ENCODE data around the gene GRIK4. TPM values are rescaled to one million over a fixed set of nuclear protein-coding genes. Genes with fewer than 3 reads are reported as not detected.

GRIK4 gene
- total RNA-seq, 2 experiments from 2014 or later = not detected

GRCh38 chr11:120708511-120709183 lies 197.1 kb downstream of the GRIK4 start:
- Mint-ChIP-seq H3K9me3 (peaks cover 23% of the 10 kb centered on the region), H3K27ac (no peak overlapping the region), H3K4me3 (no peak overlapping the region), H3K27me3 (peaks cover 8% of the 10 kb centered on the region), H3K36me3 (no peaks in the 10 kb centered on the region), H3K4me1 (ENCODE audit: low read depth) (no peaks in the 10 kb centered on the region)
- no peak for DNase-seq
- POLR2A ChIA-PET = no interaction called here
- CTCF ChIA-PET = no interaction called here
- intact Hi-C loops (cut with micrococcal nuclease) = no loop called here

GRCh38 chr11:120709808-120710207 lies 198.3 kb downstream of the GRIK4 start:
- CTCF ChIA-PET = no interaction called here
- Mint-ChIP-seq H3K27ac (no peak overlapping the region), H3K36me3 (no peaks in the 10 kb centered on the region), H3K4me3 (no peak overlapping the region), H3K4me1 (ENCODE audit: low read depth) (no peaks in the 10 kb centered on the region), H3K9me3 (peaks cover 19% of the 10 kb centered on the region), H3K27me3 (peaks cover 11% of the 10 kb centered on the region)
- POLR2A ChIA-PET = no interaction called here
- DNase-seq = no peak
- intact Hi-C loops (cut with micrococcal nuclease) = no loop called here

DNA sequence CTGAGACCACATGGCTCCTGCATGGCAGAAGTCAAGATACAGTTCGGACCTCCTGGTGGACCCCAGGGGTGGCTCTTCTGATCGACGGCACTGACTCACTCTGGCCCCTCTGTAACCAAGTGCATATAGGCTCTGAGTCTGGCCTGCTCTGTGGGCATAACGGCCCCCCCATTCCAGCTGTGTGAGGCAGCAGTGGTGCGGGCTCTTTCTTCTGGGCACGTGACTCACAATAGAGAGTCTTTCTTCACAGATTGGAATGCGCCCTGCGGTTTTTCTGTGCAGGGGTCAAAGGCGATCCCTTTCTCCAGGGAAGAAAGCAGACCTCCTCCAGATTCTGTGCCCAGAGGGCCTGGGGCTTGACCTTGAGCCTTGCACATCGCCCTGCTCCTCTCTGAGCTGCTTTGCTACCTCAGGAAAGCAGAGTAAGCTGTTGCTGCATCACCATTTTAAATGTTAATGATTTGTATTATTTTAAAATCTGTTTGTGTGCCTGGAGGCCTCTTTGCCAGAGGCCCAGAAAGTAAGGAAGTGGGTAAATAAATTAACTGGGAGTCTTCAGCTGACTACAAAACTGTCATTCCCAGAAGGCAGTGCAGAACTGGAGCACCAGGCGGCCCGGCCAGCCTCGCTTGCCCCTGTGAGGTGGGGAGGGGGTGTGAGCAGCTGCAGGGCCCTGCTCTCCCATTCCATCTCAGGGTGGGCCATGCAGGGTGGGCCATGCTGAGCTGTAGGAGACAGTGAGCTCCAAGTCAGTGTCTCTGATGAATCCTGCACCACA lies 199.0 kb downstream of the GRIK4 start:
- Mint-ChIP-seq H3K4me3 (no peak overlapping the region), H3K9me3 (peaks cover 19% of the 10 kb centered on the region), H3K4me1 (ENCODE audit: low read depth) (peaks cover 6% of the 10 kb centered on the region), H3K27me3 (peaks cover 15% of the 10 kb centered on the region), H3K27ac (no peak overlapping the region), H3K36me3 (no peaks in the 10 kb centered on the region)
- DNase-seq = no peak
- ChIA-PET CTCF (interaction anchor here (1.5 kb wide), 1 partner anchor 25 kb away, joined by 4 read pairs; no protein-coding TSS in a partner anchor), POLR2A (no interaction called here)
- intact Hi-C loops (cut with micrococcal nuclease) = no loop called here

- H3K9me3 Mint-ChIP-seq = peaks cover 13% of the 10 kb centered on the region
- CTCF ChIA-PET = interaction anchor here (1.5 kb wide), 1 partner anchor 27 kb away, joined by 4 read pairs; no protein-coding TSS in a partner anchor
These were observed 200.5 kb downstream of the GRIK4 start for GRCh38 chr11:120712014-120712413.

GRCh38 chr11:120712881-120713280 lies 201.3 kb downstream of the GRIK4 start:
- intact Hi-C loops (cut with micrococcal nuclease) = no loop called here
- Mint-ChIP-seq H3K4me1 (ENCODE audit: low read depth) (peaks cover 6% of the 10 kb centered on the region), H3K9me3 (peaks cover 4% of the 10 kb centered on the region), H3K36me3 (no peaks in the 10 kb centered on the region), H3K4me3 (no peak overlapping the region), H3K27ac (no peak overlapping the region), H3K27me3 (peaks cover 13% of the 10 kb centered on the region)
- POLR2A ChIA-PET = no interaction called here
- no peak for DNase-seq
- CTCF ChIA-PET = no interaction called here

More at GRCh38 chr11:120712014-120712413, 200.5 kb downstream of the GRIK4 start:
- Mint-ChIP-seq H3K4me3 (no peak overlapping the region), H3K27me3 (peaks cover 13% of the 10 kb centered on the region), H3K36me3 (no peaks in the 10 kb centered on the region), H3K27ac (no peak overlapping the region), H3K4me1 (ENCODE audit: low read depth) (peaks cover 6% of the 10 kb centered on the region)
- intact Hi-C loops (cut with micrococcal nuclease) = no loop called here
- DNase-seq = no peak
- POLR2A ChIA-PET = no interaction called here

DNA sequence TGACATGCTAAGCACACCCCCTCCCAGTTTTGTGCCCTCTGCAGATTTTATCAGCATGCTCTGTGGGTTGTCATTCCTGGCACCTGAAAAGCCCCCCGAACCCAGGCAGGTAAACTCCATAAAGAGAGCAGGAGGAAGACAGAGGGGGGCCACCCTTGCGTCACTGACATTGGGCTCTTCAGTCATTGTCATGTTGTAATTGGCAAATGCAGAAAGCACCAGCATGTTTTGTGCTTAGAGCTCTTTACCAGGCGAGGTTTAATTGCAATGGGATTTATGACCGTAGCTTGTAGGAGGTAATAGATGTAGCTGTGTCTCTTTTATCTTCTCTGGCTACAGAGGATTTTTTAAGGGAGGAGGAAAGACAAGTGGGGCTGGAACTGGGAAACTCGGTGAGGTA lies 201.7 kb downstream of the GRIK4 start:
- intact Hi-C loops (cut with micrococcal nuclease) = no loop called here
- no peak for DNase-seq
- peaks cover 14% of the 10 kb centered on the region for H3K27me3 Mint-ChIP-seq
- ChIA-PET CTCF (no interaction called here), POLR2A (no interaction called here)
- no peaks in the 10 kb centered on the region for H3K9me3 Mint-ChIP-seq
- peaks cover 6% of the 10 kb centered on the region for H3K4me1 Mint-ChIP-seq (ENCODE audit: low read depth)
- H3K36me3 Mint-ChIP-seq = no peaks in the 10 kb centered on the region
- no peak overlapping the region for H3K27ac Mint-ChIP-seq
- no peak overlapping the region for H3K4me3 Mint-ChIP-seq

DNA sequence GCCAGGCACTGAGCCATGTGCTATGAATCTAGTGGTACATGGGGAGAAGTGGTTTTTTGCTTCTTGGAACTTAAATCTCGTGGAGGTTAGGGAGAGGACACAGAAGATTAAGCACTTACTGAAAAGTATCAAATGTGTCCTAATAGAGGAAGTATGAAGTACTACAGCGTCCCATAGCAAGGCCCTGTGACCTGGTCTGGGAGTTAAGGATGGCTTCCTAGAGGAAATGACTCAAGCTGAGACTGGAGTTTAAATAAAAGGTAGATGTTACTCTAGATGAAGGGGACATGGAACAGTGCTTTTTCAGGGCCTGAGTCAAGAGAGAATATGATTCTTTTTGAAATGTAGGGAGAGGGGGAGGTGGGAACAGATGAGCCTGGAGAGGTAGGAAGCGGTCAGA lies 202.9 kb downstream of the GRIK4 start:
- H3K27ac Mint-ChIP-seq = no peak overlapping the region
- ChIA-PET POLR2A (no interaction called here), CTCF (no interaction called here)
- H3K27me3 Mint-ChIP-seq = peaks cover 15% of the 10 kb centered on the region
- no peak for DNase-seq
- no peaks in the 10 kb centered on the region for H3K9me3 Mint-ChIP-seq
- H3K4me3 Mint-ChIP-seq = no peak overlapping the region
- H3K4me1 Mint-ChIP-seq (ENCODE audit: low read depth) = peaks cover 6% of the 10 kb centered on the region
- no peaks in the 10 kb centered on the region for H3K36me3 Mint-ChIP-seq
- intact Hi-C loops (cut with micrococcal nuclease) = no loop called here

GRCh38 chr11:120715239-120715638 lies 203.7 kb downstream of the GRIK4 start:
- Mint-ChIP-seq H3K27me3 (peaks cover 20% of the 10 kb centered on the region), H3K9me3 (no peaks in the 10 kb centered on the region), H3K4me1 (ENCODE audit: low read depth) (peaks cover 6% of the 10 kb centered on the region), H3K27ac (no peak overlapping the region), H3K36me3 (no peaks in the 10 kb centered on the region), H3K4me3 (no peak overlapping the region)
- ChIA-PET CTCF (interaction anchor here (1.5 kb wide), 1 partner anchor 86 kb away, joined by 3 read pairs; no protein-coding TSS in a partner anchor), POLR2A (no interaction called here)
- intact Hi-C loops (cut with micrococcal nuclease) = no loop called here
- DNase-seq = no peak

- peaks cover 6% of the 10 kb centered on the region for H3K4me1 Mint-ChIP-seq (ENCODE audit: low read depth)
- no peak overlapping the region for H3K27ac Mint-ChIP-seq
- no peaks in the 10 kb centered on the region for H3K9me3 Mint-ChIP-seq
- CTCF ChIA-PET = no interaction called here
- no peaks in the 10 kb centered on the region for H3K36me3 Mint-ChIP-seq
- no peak for DNase-seq
- POLR2A ChIA-PET = no interaction called here
- no peak overlapping the region for H3K4me3 Mint-ChIP-seq
- intact Hi-C loops (cut with micrococcal nuclease) = no loop called here
- peaks cover 27% of the 10 kb centered on the region for H3K27me3 Mint-ChIP-seq
These were observed 205.5 kb downstream of the GRIK4 start for GRCh38 chr11:120717042-120717441.

DNA sequence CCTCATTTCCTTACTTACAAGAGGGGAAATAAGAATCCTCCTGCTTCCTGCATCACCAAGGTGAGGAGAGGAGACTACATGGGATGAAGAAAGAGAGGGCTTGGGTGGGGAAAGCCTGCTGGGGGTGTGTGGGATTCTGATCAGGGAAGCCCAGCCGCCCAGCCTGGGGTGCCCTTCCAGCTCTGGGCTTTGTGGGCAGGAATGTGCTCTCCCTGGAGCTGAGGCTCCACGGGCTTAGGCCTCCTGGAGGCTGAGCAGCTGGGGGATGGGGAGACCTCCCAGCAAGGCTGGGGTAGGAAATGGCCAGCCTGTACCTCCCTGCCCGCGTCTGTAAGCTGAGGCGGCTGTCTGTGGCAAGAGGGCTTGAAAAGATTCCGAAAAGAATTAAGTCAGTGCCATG lies 206.1 kb downstream of the GRIK4 start:
- POLR2A ChIA-PET = no interaction called here
- intact Hi-C loops (cut with micrococcal nuclease) = no loop called here
- CTCF ChIA-PET = no interaction called here
- Mint-ChIP-seq H3K4me3 (no peak overlapping the region), H3K27ac (no peak overlapping the region), H3K36me3 (no peaks in the 10 kb centered on the region), H3K9me3 (no peaks in the 10 kb centered on the region), H3K27me3 (peaks cover 28% of the 10 kb centered on the region), H3K4me1 (ENCODE audit: low read depth) (peaks cover 6% of the 10 kb centered on the region)
- no peak for DNase-seq

GRCh38 chr11:120718171-120718570 lies 206.6 kb downstream of the GRIK4 start:
- Mint-ChIP-seq H3K36me3 (no peaks in the 10 kb centered on the region), H3K9me3 (no peaks in the 10 kb centered on the region), H3K4me3 (no peak overlapping the region), H3K27me3 (peaks cover 28% of the 10 kb centered on the region), H3K27ac (no peak overlapping the region), H3K4me1 (ENCODE audit: low read depth) (peaks cover 6% of the 10 kb centered on the region)
- intact Hi-C loops (cut with micrococcal nuclease) = no loop called here
- no peak for DNase-seq
- ChIA-PET CTCF (no interaction called here), POLR2A (no interaction called here)

- Mint-ChIP-seq H3K36me3 (no peaks in the 10 kb centered on the region), H3K9me3 (no peaks in the 10 kb centered on the region), H3K27ac (no peak overlapping the region), H3K4me3 (no peak overlapping the region), H3K4me1 (ENCODE audit: low read depth) (peaks cover 6% of the 10 kb centered on the region), H3K27me3 (peaks cover 29% of the 10 kb centered on the region)
- no peak for DNase-seq
- ChIA-PET CTCF (no interaction called here), POLR2A (interaction anchor here (0.7 kb wide), 1 partner anchor 20 kb away, joined by 4 read pairs; no protein-coding TSS in a partner anchor)
- intact Hi-C loops (cut with micrococcal nuclease) = no loop called here
These were observed 207.8 kb downstream of the GRIK4 start for GRCh38 chr11:120719348-120719747.

DNA sequence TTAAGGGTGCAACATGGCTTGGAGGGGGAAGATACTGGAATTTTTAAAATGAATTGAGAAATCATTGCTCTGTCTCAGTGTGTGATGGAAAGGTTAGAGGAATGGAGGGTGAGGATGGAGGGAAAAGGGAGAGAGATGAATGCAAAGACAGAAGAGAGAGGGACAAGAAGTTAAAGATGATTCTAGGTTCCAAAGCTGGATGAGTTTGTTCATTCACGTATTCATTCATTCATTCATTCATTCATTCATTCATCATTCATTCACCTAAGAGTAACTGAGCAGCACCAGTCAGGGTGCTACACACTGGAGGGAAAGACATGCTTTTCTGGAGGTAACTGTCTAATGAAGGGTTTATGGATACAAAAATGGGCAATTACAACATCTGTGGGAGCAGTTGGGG lies 209.2 kb downstream of the GRIK4 start:
- CTCF ChIA-PET = no interaction called here
- peaks cover 25% of the 10 kb centered on the region for H3K27me3 Mint-ChIP-seq
- intact Hi-C loops (cut with micrococcal nuclease) = no loop called here
- no peak overlapping the region for H3K27ac Mint-ChIP-seq
- no peaks in the 10 kb centered on the region for H3K4me1 Mint-ChIP-seq (ENCODE audit: low read depth)
- peaks cover 4% of the 10 kb centered on the region for H3K9me3 Mint-ChIP-seq
- no peak overlapping the region for H3K4me3 Mint-ChIP-seq
- POLR2A ChIA-PET = no interaction called here
- no peak for DNase-seq
- H3K36me3 Mint-ChIP-seq = no peaks in the 10 kb centered on the region

All from activated CD4-positive, alpha-beta memory T cell treated with anti-CD3 and anti-CD28 coated beads for 36 hours (primary cell).